Suprapubic skin (tissue), 4 donors: Measurements from ENCODE around the gene MED15. TPM values are rescaled to one million over a fixed set of nuclear protein-coding genes. Genes with fewer than 3 reads are reported as not detected.
"Not testable (repeated sequence)": the region's sequence is repeated elsewhere in the genome, so short reads cannot be mapped to it uniquely, and the experiment has no call there.

Source experiments
- DNase-seq, 2 donors: peaks; one replicate each; pipeline ENCODE4 v3.0.0-alpha.2; 2019; ENCODE audit warnings: low spot score in 2 of 2
- H3K27ac ChIP-seq: fragments of 200-600 bp; sonication (generic); one replicate; pipeline ENCODE4 v1.5.1; 2019
- H3K27me3 ChIP-seq: fragments of 200-600 bp; sonication (generic); one replicate; pipeline ENCODE4 v1.5.1; 2019
- H3K36me3 ChIP-seq: fragments of 200-600 bp; sonication (generic); one replicate; pipeline ENCODE4 v1.5.1; 2019
- H3K4me1 ChIP-seq: fragments of 200-600 bp; sonication (generic); one replicate; pipeline ENCODE4 v1.5.1; 2019
- H3K4me3 ChIP-seq: fragments of 200-600 bp; sonication (generic); one replicate; pipeline ENCODE4 v1.5.1; 2019; ENCODE audit warnings: mild to moderate bottlenecking
- H3K9me3 ChIP-seq: fragments of 200-600 bp; sonication (generic); one replicate; pipeline ENCODE4 v1.5.1; 2019
- EP300 ChIP-seq: sonication (generic); formaldehyde crosslinking; IDR thresholded peaks from one replicate; pipeline ENCODE4 v1.6.1; 2017; ENCODE audit warnings: antibody characterized with exemption
- POLR2A ChIP-seq, 2 donors: fragments of 450-650 bp; IDR thresholded peaks; one replicate each; pipeline ENCODE4 v1.6.1; 2017; ENCODE audit warnings: antibody characterized with exemption in 2 of 2, mild to moderate bottlenecking in 2 of 2, moderate library complexity in 2 of 2
- POLR2AphosphoS5 ChIP-seq, 3 donors: sonication (generic); formaldehyde crosslinking; IDR thresholded peaks; one replicate each; pipeline ENCODE4 v1.6.1; 2017; ENCODE audit warnings: antibody characterized with exemption in 3 of 3
- WGBS: methylation state at CpG from one replicate; pipeline ENCODE4 v1.1.5; 2018; 5-methylcytosine and 5-hydroxymethylcytosine counted together
- total RNA-seq, 4 donors: library from RNA; depleted of rRNA; stranded (reverse); fragments of >200 nt; gene quantifications; one replicate each; pipeline ENCODE4 v1.1.0, GENCODE V29; 2016
- TF ChIP-seq, protein P1 (sequence below), 2 donors: fragments of 200-600 bp in 1 of 2; fragments of 450-650 bp in 1 of 2; sonication (generic) in 1 of 2; IDR thresholded peaks; one replicate each; pipeline ENCODE4 v1.5.1; 2016 to 2019; ENCODE audit warnings: antibody characterized with exemption in 2 of 2, mild to moderate bottlenecking in 1 of 2, moderate library complexity in 1 of 2

MED15 gene
- total RNA-seq, 4 donors from 2014 or later: 59.8 to 163 (median 70.8) TPM

- H3K27me3 ChIP-seq: no peaks in the 10 kb centered on the region
- no peak for TF ChIP-seq EP300
- no peak for TF ChIP-seq POLR2A (IDR thresholded peaks at IDR 0.05)
- TF ChIP-seq, protein P1, sequence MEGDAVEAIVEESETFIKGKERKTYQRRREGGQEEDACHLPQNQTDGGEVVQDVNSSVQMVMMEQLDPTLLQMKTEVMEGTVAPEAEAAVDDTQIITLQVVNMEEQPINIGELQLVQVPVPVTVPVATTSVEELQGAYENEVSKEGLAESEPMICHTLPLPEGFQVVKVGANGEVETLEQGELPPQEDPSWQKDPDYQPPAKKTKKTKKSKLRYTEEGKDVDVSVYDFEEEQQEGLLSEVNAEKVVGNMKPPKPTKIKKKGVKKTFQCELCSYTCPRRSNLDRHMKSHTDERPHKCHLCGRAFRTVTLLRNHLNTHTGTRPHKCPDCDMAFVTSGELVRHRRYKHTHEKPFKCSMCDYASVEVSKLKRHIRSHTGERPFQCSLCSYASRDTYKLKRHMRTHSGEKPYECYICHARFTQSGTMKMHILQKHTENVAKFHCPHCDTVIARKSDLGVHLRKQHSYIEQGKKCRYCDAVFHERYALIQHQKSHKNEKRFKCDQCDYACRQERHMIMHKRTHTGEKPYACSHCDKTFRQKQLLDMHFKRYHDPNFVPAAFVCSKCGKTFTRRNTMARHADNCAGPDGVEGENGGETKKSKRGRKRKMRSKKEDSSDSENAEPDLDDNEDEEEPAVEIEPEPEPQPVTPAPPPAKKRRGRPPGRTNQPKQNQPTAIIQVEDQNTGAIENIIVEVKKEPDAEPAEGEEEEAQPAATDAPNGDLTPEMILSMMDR (IDR thresholded peaks at IDR 0.05): no peak
- no peak for TF ChIP-seq POLR2AphosphoS5 (IDR thresholded peaks at IDR 0.05)
- WGBS: 86% methylated on average over 16 of the region's 19 CpGs
These were observed 108.4 kb downstream of the MED15 start for GRCh38 chr22:20615533-20616450.

GRCh38 chr22:20616451-20617043 lies 109.1 kb downstream of the MED15 start:
- Histone ChIP-seq H3K36me3 (no peaks in the 10 kb centered on the region), H3K27me3 (no peaks in the 10 kb centered on the region), H3K4me1 (peaks cover 2% of the 10 kb centered on the region), H3K4me3 (no peak overlapping the region), H3K9me3 (no peaks in the 10 kb centered on the region), H3K27ac (no peak overlapping the region)
- WGBS: 87% methylated on average over 10 of the region's 10 CpGs
- TF ChIP-seq POLR2AphosphoS5 (IDR thresholded peaks at IDR 0.05) (no peak), EP300 (no peak), POLR2A (IDR thresholded peaks at IDR 0.05) (no peak)
- TF ChIP-seq, protein P1 (IDR thresholded peaks at IDR 0.05): no peak
- DNase-seq: no peak

More at GRCh38 chr22:20615533-20616450, 108.4 kb downstream of the MED15 start:
- Histone ChIP-seq H3K9me3 (no peaks in the 10 kb centered on the region), H3K27ac (no peak overlapping the region), H3K4me1 (peaks cover 2% of the 10 kb centered on the region), H3K36me3 (no peaks in the 10 kb centered on the region), H3K4me3 (no peak overlapping the region)
- DNase-seq: no peak

DNA sequence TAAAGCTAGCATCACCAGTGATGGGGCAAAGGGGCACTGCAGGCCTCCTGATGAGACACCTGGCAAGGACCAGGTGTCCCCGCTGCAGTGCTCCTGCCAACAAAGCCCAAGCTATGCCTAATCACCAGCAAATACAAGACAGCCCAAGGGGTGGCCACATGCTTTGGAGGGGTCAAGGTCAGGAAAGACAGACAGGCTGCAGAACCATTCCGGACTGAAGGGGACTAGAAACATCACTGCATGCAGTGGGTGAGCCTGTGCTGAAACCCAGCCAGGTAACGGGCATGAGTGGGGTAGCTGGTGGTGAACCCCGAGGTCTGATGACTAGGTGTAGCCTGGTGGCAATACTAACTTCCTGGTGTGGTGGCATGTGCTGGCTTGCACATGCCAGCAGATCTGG lies 111.1 kb downstream of the MED15 start:
- DNase-seq: no peak
- WGBS: 70% methylated on average over 3 of the region's 4 CpGs
- no peak overlapping the region for H3K27ac ChIP-seq

DNA sequence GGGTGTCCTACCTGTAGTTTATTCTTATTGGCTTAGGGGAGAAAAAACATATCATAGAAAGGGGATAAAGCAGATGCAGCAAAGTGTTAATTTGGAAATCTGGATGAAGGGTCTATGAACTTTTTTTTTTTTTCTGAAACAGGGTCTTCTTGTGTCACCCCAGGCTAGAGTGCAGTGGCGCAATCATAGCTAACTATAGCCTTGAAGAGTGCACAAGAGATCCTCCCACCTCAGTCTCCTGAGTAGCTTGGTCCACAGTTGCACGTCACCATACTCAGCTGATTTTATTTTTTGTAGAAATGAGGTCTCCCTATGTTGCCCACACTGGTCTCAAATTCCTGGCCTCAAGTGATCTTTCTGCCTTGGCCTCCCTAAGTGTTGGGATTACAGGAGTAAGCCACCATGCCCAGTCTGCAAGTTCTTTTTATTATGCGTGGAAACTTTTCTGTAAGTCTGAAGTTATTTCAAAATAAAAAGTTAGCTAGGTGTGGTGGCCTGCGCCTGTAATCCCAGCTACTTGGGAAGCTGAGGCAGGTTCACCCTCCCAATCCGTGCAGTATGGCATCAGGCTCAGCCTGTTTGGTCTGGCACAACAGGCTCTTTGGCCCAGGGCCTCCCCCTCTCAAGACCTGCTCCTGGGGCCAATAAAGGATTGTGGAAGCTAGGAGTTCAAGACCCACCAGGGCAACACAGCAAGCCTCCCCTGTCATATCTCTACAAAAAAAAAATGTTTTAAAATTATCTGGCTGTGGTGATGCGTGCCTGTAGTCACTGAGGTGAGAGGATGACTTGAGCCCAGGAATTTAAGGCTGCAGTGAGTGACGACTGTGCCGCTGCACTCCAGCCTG lies 111.9 kb downstream of the MED15 start:
- no peaks in the 10 kb centered on the region for H3K36me3 ChIP-seq
- no peaks in the 10 kb centered on the region for H3K9me3 ChIP-seq
- no peak for DNase-seq
- 89% methylated on average over 8 of the region's 8 CpGs for whole genome bisulfite sequencing
- no peaks in the 10 kb centered on the region for H3K27me3 ChIP-seq
- H3K4me3 ChIP-seq: no peak overlapping the region
- peaks cover 2% of the 10 kb centered on the region for H3K4me1 ChIP-seq
- H3K27ac ChIP-seq: no peak overlapping the region
- TF ChIP-seq EP300: no peak
- no peak for TF ChIP-seq POLR2AphosphoS5 (IDR thresholded peaks at IDR 0.05)
- no peak for TF ChIP-seq POLR2A (IDR thresholded peaks at IDR 0.05)
- TF ChIP-seq, protein P1 (IDR thresholded peaks at IDR 0.05): no peak

More for the DNA sequence above, 111.1 kb downstream of the MED15 start:
- no peaks in the 10 kb centered on the region for H3K9me3 ChIP-seq
- H3K36me3 ChIP-seq: no peaks in the 10 kb centered on the region
- H3K27me3 ChIP-seq: no peaks in the 10 kb centered on the region
- TF ChIP-seq EP300: no peak
- TF ChIP-seq, protein P1 (IDR thresholded peaks at IDR 0.05): no peak
- no peak for TF ChIP-seq POLR2AphosphoS5 (IDR thresholded peaks at IDR 0.05)
- no peak for TF ChIP-seq POLR2A (IDR thresholded peaks at IDR 0.05)
- peaks cover 2% of the 10 kb centered on the region for H3K4me1 ChIP-seq
- no peak overlapping the region for H3K4me3 ChIP-seq

- H3K4me3 ChIP-seq, H3K9me3 ChIP-seq, H3K36me3 ChIP-seq, DNase-seq, H3K4me1 ChIP-seq, H3K27ac ChIP-seq, H3K27me3 ChIP-seq: not testable (repeated sequence)
- WGBS: 88% methylated on average over 1 of the region's 1 CpG
These were observed 112.4 kb downstream of the MED15 start for GRCh38 chr22:20619893-20620194.
